Measurements from ENCODE around the gene FXYD2.
"Not testable (repeated sequence)": the region's sequence is repeated elsewhere in the genome, so short reads cannot be mapped to it uniquely, and the experiment has no call there.

The FXYD2 gene

DNA sequence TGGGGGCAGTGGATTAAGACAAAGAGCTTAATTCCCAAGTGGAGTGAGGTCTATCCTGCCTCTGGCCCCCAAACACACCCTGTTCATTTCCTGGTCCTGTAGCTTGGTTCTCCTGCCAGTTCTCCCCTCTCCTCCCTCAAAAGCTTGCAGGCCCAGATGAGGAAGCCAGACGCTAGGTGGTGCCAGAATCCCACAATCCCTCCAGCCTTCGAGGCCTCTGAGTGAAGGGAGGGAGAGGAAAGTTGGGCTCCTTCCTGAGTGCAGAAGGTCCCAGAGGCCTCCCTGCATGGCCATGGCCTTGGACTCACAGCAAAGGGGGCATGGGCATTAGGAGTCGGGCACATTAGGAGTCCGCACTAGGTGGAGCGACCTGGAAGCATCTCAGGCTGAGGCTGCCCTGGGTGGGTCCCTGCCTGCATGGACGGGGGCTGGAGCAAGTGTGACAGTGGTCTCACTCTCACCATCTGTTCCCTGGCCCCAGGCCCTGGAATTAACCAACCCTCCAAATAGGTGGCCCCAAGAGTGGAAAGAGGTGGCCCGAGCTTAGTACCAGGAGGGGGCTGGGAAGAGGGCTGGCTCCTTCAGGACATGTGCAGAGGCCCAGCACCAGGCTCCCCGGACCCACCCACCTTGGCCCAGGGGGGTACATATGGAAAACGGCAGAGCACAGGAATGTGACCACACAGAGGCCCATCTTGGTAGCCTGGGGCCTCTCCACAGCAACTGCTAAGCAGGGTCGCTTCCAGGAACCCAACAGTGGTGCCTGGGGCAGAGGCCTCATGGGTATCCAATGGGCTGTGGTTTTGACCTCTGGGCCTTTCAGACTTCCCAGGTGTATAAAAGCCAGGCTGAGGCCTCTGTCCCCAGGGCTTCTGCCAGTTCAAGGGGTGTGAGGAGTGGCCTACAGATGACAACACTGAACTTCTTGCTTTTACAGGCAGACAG is 5.2 kb downstream of the FXYD2 start:
- DNase-seq, result no peak

DNA sequence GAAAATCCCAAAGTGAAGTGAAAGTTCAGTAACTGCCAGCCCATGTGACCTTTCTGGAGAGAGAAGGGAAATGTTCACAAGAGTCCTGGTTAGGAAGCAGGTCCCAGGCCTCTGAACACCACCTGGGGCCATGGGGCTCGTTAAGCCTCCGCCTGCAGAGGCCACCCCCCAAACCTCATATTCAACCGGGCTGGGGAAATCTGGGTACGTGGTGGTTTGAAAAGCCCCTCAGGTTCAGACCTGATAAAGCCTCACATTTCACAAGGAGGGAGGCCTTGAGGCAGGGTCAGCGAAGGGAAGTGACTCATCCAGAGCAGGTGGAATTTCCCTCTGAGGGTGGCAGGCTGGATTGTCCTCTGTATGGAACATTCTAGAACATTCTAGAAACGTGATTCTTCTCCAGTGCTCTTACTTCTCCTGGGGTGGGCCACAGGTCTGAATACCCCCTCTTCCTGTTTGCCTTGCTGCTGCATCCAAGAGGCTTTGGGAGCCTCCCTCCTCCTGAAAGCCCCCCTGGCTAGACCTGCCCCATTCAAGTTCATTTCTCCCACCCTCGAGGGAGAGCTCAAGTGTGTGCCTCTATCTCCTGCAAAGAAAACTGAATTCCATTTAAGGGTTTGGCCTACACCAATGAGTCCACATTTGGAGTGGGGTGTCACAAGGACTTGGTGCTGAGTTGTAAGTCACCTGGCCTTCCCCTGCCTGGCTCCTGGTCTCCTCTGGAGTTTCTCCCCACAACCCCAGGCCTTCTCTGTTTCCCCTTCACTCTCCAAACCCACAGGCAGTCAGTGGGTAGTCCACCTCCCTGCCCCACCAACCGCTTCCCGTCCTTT is 6.3 kb downstream of the FXYD2 start:
- DNase-seq, result peak; percentile 70

- DNase-seq, result peak; percentile 88
Observed at GRCh38 chr11:117817368-117818040, 7.0 kb downstream of the FXYD2 start.

DNA sequence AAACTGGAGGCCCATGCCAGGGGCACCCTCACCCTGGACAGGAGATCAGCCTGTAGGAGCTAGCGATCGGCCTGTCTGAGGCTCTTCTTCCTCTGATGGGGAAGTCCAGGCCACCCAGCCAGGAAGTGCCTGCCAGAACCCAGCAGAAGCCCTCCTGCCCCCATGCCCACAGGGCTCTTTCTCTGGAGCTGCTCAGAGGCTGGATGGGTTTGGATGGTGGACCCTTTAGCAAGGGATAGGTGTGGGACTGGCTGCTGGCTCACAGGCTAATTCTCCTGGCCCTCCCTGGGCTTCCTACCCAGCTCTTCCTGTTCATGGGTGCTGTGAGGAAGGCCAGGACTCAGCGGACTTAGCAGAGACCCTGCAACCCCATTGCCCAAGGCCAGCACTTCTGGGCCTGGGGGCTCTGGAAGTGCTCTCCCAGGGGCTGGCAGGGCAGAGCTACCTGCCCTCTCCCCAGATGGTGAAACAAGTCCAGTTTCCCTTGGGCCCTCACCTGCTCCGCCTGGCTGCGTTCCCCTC is 7.6 kb downstream of the FXYD2 start:
- no peak for DNase-seq

GRCh38 chr11:117816151-117816741 is 8.3 kb downstream of the FXYD2 start:
- DNase-seq, result no peak

GRCh38 chr11:117815262-117815803 is 9.2 kb downstream of the FXYD2 start:
- DNase-seq, result peak; percentile 92

GRCh38 chr11:117814766-117815261 is 9.7 kb downstream of the FXYD2 start:
- DNase-seq, result peak; percentile 88

GRCh38 chr11:117814204-117814765 is 10.3 kb downstream of the FXYD2 start:
- no peak for DNase-seq

GRCh38 chr11:117810056-117810451 is 14.5 kb downstream of the FXYD2 start:
- DNase-seq, result not testable (repeated sequence)

DNA sequence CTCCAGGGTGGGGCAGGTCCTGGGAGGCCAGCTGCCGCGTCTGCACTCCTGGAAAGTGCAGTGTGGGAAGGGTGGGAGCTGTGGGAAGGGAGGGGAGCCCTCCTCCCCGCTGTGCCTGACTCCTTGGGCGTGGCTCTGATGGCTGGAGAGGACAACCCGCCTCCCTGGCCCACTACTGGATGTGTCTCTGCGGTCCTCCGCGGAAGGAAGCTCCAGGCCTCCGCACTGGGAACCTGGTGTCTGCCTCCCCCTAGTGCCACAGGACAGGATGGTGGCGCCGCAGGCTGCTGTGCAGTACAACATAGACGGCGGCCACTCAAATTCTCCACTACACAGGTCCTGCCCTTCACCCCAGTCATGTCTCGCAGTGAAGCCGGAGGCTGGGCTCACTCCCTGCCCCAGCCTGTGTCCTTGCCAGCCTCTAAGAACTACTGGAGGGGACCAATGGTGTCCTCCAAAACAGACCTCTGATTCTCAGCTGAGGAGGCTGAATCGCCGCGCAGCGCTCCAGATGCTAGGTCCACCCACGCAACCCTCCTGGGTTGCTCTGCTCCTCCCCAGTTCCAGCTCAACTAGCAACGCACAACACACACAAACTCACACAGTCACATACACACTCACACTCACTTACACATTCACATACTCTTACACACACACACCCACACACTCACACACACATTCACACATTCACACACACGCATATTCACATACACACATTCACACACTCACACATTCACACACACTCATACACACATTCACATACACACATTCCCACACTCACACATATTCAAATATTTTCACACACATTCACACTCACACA is 15.1 kb downstream of the FXYD2 start:
- DNase-seq, result peak; percentile 49

DNA sequence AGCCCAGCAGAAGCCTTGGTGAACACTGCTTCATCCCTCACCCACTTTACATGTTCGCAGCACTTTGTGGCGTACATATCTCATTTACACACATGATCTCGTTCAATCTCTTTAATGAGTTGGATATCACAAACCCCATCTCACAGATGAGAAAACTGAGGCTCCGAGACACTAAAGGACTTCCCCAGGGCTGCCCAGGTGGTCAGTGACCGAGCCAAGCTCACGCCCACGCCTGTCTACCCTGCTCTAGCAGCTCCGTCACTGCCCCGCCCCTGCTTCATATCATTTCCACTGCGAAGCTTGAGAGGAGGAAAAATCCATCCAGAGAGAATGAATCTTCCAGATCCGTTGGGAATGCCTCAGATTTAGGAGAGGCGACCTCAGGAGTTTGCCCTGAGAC is 15.8 kb downstream of the FXYD2 start:
- DNase-seq, result no peak

DNA sequence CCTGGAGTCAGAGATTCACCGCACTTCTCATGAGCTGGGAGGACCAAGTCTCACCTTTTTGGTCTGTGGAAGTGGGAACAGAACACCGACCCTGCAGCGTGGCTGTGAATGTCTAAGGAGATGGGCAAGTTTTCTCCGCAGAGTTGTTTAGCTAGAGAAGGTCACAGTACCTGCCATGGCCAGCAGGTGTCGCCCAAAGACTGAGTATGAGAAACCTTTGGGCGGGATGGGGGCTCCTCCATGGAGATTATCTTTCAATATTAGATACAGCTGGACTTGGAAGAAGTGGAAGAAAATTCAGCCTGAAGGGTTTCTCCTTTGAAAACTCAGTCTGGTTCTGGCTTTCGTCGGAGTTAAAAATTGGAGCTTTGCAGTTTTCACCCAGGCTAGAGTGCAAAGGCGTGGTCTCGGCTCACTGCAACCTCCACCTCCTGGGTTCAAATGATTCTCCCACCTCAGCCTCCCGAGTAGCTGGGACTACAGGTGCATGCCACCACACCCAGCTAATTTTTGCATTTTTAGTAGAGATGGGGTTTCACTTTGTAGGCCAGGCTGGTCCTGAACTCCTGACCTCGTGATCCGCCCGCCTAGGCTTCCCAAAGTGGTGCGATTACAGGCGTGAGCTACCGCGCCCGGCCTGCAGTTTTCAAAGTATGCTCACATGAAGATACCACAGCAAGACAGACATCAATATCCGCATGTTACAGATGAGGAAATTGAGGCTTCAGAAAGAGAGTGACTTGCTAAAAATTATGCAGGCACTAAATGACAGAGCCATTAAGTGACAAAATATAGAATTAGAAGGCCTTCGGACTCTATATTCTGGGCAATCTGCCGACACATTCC is 16.8 kb downstream of the FXYD2 start:
- DNase-seq, result peak; percentile 76

DNA sequence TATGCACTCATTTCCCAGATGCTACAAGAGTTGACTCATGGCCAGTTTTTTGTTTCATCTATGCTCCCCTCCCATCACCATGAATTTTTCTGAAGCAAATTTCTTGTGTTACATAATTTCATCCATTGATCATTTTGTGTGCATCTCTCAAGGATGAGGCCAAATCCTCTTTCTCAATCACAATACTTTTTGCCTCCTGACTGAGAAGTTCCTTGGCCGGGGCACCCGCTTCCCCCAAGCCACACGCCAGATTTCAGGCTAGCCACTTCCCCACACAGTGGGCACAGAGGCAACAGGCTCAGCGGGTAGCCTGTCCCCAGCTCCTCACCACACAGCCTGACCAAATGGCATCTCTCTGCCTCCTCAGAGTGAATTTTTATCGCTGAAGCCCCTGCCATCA is 17.7 kb downstream of the FXYD2 start:
- no peak for DNase-seq

GRCh38 chr11:117805045-117805444 is 19.5 kb downstream of the FXYD2 start:
- no peak for DNase-seq

- DNase-seq, result no peak
Observed at GRCh38 chr11:117803896-117804295, 20.6 kb downstream of the FXYD2 start.

DNA sequence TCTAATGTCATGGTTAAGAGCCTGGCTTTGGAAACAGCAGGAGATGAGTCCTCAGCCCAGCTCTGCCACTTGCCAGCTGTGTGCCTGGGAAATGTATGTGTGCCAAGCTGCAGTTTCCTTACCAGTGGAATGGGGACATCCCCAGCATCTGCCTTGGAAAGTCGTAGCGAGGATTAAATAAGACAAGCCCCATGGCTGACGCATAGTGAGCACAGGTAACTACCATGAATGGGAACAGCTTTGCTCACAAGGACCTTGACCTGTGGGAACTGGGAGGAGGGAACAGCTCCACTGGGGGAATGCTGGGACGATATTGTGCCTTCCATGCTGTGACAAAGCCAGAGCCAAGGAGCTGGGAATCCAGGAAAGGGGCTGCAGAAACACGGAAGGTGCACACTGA is 24.9 kb downstream of the FXYD2 start:
- no peak for DNase-seq

GRCh38 chr11:117796872-117797529 is 27.5 kb downstream of the FXYD2 start, which contains the start of gene DSCAML1:
TSS of gene DSCAML1 (minus strand) at chr11:117797216. CDS start at chr11:117797079, 137 bp downstream.
- DNase-seq, result peak; percentile 43

- no peak for DNase-seq
Observed at GRCh38 chr11:117796456-117796871, 28.1 kb downstream of the FXYD2 start.

Data from CD4-positive, alpha-beta T cell treated with Interleukin-21 for 1 hour (primary cell).